ENCODE measurements around the gene PTPN5. TPM values are rescaled to one million over a fixed set of nuclear protein-coding genes. Genes with fewer than 3 reads are reported as not detected.

Gene PTPN5
- total RNA-seq, 1 experiment from 2014 or later, result 1.4 TPM

GRCh38 chr11:18722293-18722637, 69.3 kb downstream of the PTPN5 start:
- Histone ChIP-seq H3K4me2 (ENCODE audit: insufficient read depth, insufficient read length, low read length) (peak overlapping the region; percentile 79), H2BK5ac (ENCODE audit: insufficient read length, low read length) (no peak overlapping the region)

More at GRCh38 chr11:18722293-18722637, 69.3 kb downstream of the PTPN5 start:
- Histone ChIP-seq H4K91ac (ENCODE audit: insufficient read length, low read depth, low read length) (no peak overlapping the region), H3T11ph (ENCODE audit: low read length) (no peak overlapping the region), H2AK5ac (ENCODE audit: insufficient read length, low read length) (no peak overlapping the region), H4K8ac (replicated peaks; ENCODE audit: insufficient read length, low read depth, low read length) (no peak overlapping the region), H2BK20ac (ENCODE audit: low read depth, low read length, poor library complexity, severe bottlenecking) (no peak overlapping the region), H3K23ac (ENCODE audit: insufficient read length, low read depth, low read length) (no peak overlapping the region), H3K14ac (ENCODE audit: insufficient read depth, low read length) (no peak overlapping the region), H3K79me1 (ENCODE audit: insufficient read depth, low read depth, low read length, poor library complexity, severe bottlenecking) (no peaks in the 10 kb centered on the region), H3K18ac (ENCODE audit: insufficient read length, low read depth, low read length) (no peak overlapping the region), H3K9ac (ENCODE audit: extremely low read depth, insufficient read length, low read length) (no peak overlapping the region), H3K27me3 (ENCODE audit: insufficient read depth, low read length) (no peaks in the 10 kb centered on the region), H4K5ac (ENCODE audit: insufficient read length, low read depth, low read length) (no peak overlapping the region), H2AFZ (ENCODE audit: low read length) (no peak overlapping the region), H3K27ac (ENCODE audit: insufficient read length, low read depth, low read length) (no peak overlapping the region), H3K23me2 (ENCODE audit: insufficient read length, low read depth, low read length, poor library complexity, severe bottlenecking) (peaks cover 9% of the 10 kb centered on the region), H3K56ac (ENCODE audit: insufficient read length, low read depth, low read length) (no peak overlapping the region), H3K9me3 (ENCODE audit: control insufficient read depth, low read depth, low read length) (no peaks in the 10 kb centered on the region), H2BK15ac (ENCODE audit: low read depth, low read length) (no peak overlapping the region), H3K79me2 (ENCODE audit: insufficient read depth, low read length) (no peaks in the 10 kb centered on the region), H3K4ac (ENCODE audit: low read depth, low read length) (no peak overlapping the region), H2BK120ac (ENCODE audit: low read depth, low read length, poor library complexity, severe bottlenecking) (no peak overlapping the region), H4K20me1 (ENCODE audit: control insufficient read depth, insufficient read depth, insufficient read length) (no peaks in the 10 kb centered on the region), H3K4me1 (ENCODE audit: insufficient read depth, low read length) (peaks cover 3% of the 10 kb centered on the region; the same call in 1 of the 2 replicates), H2BK12ac (ENCODE audit: insufficient read length, low read depth, low read length) (no peak overlapping the region)
- TF ChIP-seq CTCF (conservative IDR thresholded peaks at IDR 0.05), result no peak; the same call in 2 of the 3 replicates
- H3K27me3 Mint-ChIP-seq (ENCODE audit: low read depth), result peaks cover 30% of the 10 kb centered on the region
- peaks cover 18 to 32% of the 10 kb centered on the region in 2 experiments for H3K4me1 Mint-ChIP-seq
- no peaks in the 10 kb centered on the region for H3K36me3 Mint-ChIP-seq (ENCODE audit: insufficient read depth in 1 of 3, low read depth in 3 of 3)
- H3K9me3 Mint-ChIP-seq, result no peaks in the 10 kb centered on the region
- no CpG with 5 or more reads among the region's 1 CpG for WGBS (ENCODE audit: extremely low coverage, insufficient read length, low lambda C conversion rate)
- H3K27ac Mint-ChIP-seq, result no peak overlapping the region
- peak overlapping the region; percentile 75 to 91; a peak in 4 of 5 replicates for H3K4me3 Mint-ChIP-seq
- no peak for DNase-seq

All from H9 (cell line).